Femur (tissue), 1 donor: Measurements from ENCODE around the gene MGAT4B.
A peak's percentile ranks its signal among the peaks of the same experiment; 100 is the strongest.

ENCODE experiments used
- DNase-seq: peaks from one replicate; pipeline ENCODE4 v3.0.0-alpha.2; 2017

MGAT4B gene

GRCh38 chr5:179825655-179826182, 19.1 kb upstream of the MGAT4B start:
- DNase-seq, result no peak

GRCh38 chr5:179824745-179825112, 18.1 kb upstream of the MGAT4B start:
- DNase-seq, result no peak

DNA sequence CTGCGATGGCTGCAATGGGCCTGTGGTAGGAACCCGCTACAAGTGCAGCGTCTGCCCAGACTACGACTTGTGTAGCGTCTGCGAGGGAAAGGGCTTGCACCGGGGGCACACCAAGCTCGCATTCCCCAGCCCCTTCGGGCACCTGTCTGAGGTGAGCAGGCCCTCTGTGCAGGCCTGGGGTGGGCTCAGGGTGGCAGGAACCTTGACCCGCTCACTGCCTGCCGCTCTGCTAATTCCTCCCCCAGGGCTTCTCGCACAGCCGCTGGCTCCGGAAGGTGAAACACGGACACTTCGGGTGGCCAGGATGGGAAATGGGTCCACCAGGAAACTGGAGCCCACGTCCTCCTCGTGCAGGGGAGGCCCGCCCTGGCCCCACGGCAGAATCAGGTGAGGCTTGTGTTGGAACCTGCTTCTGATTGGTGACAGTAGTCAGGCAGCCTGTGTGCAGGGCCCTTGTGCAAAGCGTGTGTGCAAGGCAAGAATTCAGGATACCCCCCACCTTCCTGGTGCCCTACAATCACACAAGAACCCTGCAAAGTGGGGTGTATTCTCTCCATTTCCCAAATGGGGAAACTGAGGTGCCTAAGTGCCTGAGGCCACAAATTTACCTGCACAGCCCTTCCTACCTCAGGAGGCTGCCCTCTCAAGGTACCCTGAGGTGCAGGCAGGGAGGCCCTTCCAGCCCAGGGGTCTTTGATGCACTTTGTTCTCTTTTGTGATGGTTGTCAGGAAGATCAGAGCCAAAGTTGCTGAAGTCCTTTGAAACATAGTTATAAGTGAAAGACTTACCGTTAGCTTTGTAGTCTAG, 17.5 kb upstream of the MGAT4B start:
- DNase-seq, result no peak

GRCh38 chr5:179822444-179822990, 15.9 kb upstream of the MGAT4B start:
- DNase-seq, result no peak

GRCh38 chr5:179822059-179822432, 15.4 kb upstream of the MGAT4B start:
- no peak for DNase-seq

DNA sequence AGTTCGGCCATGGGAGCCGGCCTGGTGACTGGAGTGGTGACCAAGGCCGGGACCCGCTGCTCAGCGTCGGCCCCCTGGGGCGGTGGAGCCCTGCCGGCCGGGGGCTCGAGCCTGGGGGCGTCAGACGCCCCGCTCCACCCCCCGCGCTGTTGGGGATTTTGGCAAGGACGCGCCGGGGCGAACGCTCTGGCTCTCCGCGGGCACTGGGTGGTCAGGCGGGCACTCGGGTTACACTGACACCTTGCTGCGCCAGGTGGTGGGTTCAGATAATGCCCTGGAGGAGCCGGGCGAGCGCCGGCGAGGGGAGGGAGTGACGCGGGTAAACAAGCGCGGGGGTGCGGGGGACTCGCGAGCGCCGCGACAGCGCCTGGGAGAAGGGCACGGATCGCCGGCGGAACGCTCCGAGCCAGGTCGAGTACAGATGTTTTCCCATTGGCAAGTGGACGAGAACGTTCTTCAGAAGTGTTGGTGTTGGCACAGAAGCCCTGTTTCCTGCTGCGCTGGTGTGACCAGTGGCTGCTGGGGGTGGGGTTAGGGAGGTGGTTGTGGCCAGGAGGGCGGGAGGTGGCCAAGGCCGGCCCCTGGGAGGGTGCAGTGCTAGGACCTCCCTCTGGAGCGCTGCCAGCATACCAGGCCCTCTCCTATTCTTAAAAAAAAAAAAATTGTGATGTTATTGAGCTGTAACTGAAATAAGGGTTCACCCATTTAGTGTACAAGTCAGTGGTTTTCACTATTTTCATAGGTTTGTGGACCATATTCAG, 14.8 kb upstream of the MGAT4B start:
- DNase-seq, result peak; percentile 97

GRCh38 chr5:179820483-179821297, 14.0 kb upstream of the MGAT4B start, which contains the start of gene SQSTM1:
TSS of gene SQSTM1 (plus strand) at chr5:179820905. CDS start at chr5:179820937, 32 bp downstream.
- DNase-seq, result peak; percentile 88

DNA sequence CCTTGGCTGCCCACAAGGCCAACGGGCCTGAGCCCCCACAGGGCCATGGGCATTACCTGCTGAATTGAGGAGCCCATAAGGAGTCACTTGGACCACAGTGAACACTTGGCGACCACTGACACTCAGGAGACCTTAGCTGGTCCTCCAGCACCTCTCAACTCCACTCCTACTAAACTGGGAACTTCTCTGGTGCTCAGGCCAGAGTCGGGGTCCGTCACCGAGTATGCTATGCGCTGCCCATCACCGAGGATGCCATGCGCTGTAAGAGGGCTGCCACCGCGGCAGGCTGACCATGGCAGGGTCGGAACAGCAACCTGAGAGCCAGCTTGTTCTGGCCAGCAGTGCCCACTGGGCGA, 13.4 kb upstream of the MGAT4B start:
- no peak for DNase-seq

DNA sequence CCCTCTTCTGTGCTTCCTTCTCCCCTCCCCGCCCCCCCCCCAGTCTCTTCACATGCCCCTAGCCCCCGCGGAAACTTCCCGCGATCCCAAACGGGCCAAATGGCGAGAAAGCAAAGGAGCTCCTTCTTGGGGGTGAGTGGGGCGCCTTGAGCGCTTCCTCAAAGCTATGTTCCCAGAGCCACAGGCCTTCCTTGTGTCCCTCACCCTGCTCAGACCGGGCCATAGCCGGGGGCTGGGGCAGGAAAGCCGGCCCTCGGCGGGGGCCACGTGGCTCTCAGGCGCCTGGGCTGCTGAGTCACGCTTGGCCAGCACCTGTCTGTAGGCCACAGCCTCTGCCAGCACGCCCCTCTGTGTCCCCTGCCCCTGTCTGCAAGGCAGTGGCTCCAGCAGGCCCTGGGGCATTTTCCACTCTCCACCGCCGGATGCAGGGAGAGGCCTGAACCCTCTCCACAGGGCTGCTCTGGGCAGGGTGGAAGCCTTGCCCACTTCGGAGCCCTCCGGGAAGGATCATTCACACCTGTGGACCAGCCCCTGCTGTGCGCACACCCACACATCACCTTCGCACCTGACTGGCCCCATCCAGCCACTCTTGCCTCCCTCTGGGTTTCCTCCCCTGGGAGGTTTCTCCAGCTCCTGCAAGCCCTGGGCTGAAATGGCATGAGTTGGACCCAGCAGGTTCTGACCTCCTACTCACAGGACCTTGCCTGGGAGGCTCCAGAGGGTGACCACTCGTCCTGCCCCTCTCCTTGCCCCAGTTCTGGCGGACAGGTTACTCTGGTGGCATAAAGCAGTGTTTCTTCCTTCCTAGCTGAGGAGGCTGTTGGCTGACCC, 12.8 kb upstream of the MGAT4B start:
- peak; percentile 75 for DNase-seq

GRCh38 chr5:179818746-179819295, 12.2 kb upstream of the MGAT4B start:
- DNase-seq, result peak; percentile 92

GRCh38 chr5:179817890-179818745, 11.5 kb upstream of the MGAT4B start:
- DNase-seq, result no peak

GRCh38 chr5:179817470-179817840, 10.8 kb upstream of the MGAT4B start:
- no peak for DNase-seq

DNA sequence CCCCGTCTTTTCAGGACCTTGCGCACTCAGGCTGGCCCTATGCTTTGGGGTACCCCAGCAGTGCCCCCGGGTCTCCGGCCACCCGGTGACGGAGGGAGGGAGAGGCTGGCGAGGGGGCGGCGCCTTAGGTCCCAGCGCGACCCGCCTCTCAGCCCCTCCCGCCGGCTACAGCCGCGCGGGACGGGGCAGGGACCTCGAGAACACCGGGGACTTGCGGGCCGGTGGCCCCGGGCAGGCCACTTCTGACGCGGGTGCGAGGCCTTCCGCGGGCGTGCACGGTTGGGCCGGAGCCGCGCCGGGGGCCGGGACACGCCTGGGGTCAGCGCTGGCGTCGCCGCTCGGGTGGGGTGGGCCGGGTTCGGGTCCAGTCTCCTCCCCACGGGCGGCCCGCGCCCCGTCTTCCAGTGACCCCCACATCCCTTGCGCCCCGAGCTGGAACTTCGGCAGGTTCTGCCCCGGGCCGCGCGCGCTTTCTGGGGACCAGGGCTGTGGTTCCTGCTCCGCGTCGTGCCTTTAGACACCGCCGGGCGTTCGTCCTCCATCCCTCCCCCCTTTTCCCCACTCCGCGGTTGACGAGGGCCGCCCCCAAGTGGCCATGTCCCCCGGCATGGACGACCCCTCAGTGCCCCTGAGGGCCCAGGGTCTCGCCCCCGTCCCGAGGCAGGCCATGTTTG, 10.3 kb upstream of the MGAT4B start:
- peak; percentile 32 for DNase-seq

DNA sequence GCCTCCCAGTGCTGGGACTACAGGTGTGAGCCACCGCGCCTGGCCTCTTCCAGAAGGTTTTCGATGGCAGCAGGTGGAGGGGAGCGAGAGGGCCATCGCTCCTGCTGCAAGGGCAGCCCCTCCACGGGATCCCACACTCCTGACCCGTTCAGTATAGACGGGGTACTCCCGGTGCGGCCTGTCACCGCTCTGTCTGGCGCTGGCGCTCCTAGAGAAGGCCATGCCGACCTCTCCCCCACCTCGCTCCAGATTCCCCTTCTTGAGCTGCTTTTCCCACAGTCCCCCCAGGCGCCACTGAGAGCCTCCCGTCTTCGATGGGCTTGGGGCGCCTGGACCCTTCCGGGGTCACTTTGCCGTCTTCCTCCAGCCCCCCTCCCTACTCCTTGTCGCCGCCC, 9.7 kb upstream of the MGAT4B start:
- peak; percentile 29 for DNase-seq

DNA sequence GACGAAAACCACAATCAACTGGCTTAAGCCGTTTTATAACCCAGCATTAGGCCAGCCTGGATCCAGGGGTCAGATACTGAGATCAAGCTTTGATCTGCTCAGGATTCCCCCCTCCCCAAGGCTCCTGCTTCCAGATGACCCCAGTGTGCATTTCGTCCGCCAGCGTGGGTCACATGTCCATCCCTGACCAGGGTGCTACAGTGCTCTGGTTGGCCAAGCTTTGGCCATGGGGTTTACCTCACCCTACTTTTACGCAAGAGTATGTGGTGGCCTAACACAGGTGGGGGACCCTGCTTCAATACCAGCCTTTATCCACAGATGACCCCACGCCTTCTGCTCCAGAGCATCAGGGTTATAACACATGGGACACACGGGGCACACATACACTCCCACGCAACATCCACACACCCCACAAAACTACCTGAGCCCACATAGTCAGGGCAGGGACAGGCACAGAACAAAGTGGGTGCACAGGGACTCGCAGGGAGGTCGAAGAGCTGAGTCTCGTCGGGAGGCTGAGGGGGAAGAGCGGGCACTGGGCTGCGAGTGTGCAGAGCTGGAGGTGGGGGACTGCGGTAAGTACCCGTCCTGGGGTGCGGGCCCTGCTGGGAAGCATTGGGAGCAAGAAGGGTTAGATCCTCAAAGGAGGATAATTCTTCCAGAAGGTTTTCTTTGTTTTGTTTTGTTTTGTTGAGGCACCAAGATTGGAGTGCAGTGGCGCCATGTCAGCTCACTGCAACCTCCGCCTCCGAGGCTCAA, 9.0 kb upstream of the MGAT4B start:
- DNase-seq, result no peak

DNA sequence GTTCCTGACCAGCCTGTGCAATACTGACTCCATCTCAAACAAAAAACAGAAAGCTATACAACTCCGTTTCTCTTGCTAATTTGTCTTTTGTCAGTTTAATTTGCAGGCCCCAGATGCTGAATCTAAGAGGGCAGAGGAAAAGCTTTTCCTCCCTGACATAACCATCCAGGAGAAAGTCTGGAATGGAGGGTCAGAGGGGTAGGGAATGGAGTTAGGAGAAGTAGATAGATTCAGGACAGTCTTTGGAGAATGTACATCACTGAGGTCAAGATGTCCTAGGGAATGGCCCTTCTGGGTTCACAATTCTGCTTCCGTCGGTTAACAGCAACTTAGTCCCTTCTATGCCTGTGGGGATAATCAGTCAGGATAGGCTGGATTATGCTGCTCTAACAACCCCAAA, 7.4 kb upstream of the MGAT4B start:
- no peak for DNase-seq

- DNase-seq, result no peak
These were observed 6.4 kb upstream of the MGAT4B start for GRCh38 chr5:179812997-179813607.

- DNase-seq, result no peak
These were observed 5.6 kb upstream of the MGAT4B start for GRCh38 chr5:179812135-179812825.
